A673 (cell line): ENCODE measurements around the gene CD300LF. TPM values are rescaled to one million over a fixed set of nuclear protein-coding genes. Genes with fewer than 3 reads are reported as not detected.

Experiments
- BruUV-seq: library from RNA; stranded (reverse); fragments of 400-500 nt; replicated peaks from 2 replicates; lab custom pipeline; 2021; lab: Mats Ljungman, UMichigan
- CTCF ChIA-PET: fragments of 300-600 bp; sonication (Branson Sonifier 250); formaldehyde crosslinking; loops from one replicate; lab custom pipeline; 2022; ENCODE audit warnings: antibody characterized with exemption; lab: Charles Lee
- POLR2A ChIA-PET: fragments of 300-600 bp; sonication (Branson Sonifier 250); formaldehyde crosslinking; loops from one replicate; lab custom pipeline; 2022; ENCODE audit warnings: antibody characterized with exemption; ENCODE audit not compliant: low non-redundant PET; lab: Charles Lee
- DNase-seq: peaks from one replicate; pipeline ENCODE4 v3.0.0-alpha.2; 2015; ENCODE audit warnings: low spot score
- H3K27ac ChIP-seq: fragments of 200-600 bp; sonication (generic); 2 replicates; pipeline ENCODE4 v1.5.1; 2016; ENCODE audit warnings: mixed run types, low read depth, mild to moderate bottlenecking, mixed read lengths, antibody characterized with exemption, low read length; ENCODE audit not compliant: poor library complexity, severe bottlenecking
- H3K27me3 ChIP-seq: fragments of 200-600 bp; sonication (generic); replicated peaks from 2 replicates; pipeline ENCODE4 v1.6.1; 2017; ENCODE audit warnings: mixed run types, low read depth, mild to moderate bottlenecking, mixed read lengths, antibody characterized with exemption, low read length; ENCODE audit not compliant: insufficient read depth, poor library complexity
- H3K36me3 ChIP-seq: fragments of 200-600 bp; sonication (generic); 2 replicates; pipeline ENCODE4 v1.6.1; 2016; ENCODE audit warnings: mixed run types, mild to moderate bottlenecking, mixed read lengths, antibody characterized with exemption, low read length; ENCODE audit not compliant: insufficient read depth, poor library complexity, severe bottlenecking
- H3K4me1 ChIP-seq: fragments of 200-600 bp; sonication (generic); 2 replicates; pipeline ENCODE4 v1.6.1; 2017; ENCODE audit warnings: mixed run types, mild to moderate bottlenecking, mixed read lengths, antibody characterized with exemption, low read length; ENCODE audit not compliant: insufficient read depth, poor library complexity, severe bottlenecking
- H3K4me3 ChIP-seq: fragments of 200-600 bp; sonication (generic); 2 replicates; pipeline ENCODE4 v1.5.1; 2016; ENCODE audit warnings: low read depth, mixed run types, mild to moderate bottlenecking, mixed read lengths, low read length; ENCODE audit not compliant: poor library complexity, severe bottlenecking
- H3K9me3 ChIP-seq: fragments of 200-600 bp; sonication (generic); 2 replicates; pipeline ENCODE4 v1.6.1; 2016; ENCODE audit warnings: mixed run types, low read depth, mild to moderate bottlenecking, mixed read lengths, antibody characterized with exemption, low read length; ENCODE audit not compliant: poor library complexity, severe bottlenecking
- CTCF ChIP-seq: fragments of 300-800, 200-600 bp; sonication (generic); conservative IDR thresholded peaks from 2 replicates; pipeline ENCODE4 v1.5.1; 2017; ENCODE audit warnings: low read depth, mild to moderate bottlenecking, antibody characterized with exemption, low read length, moderate library complexity, mixed read lengths
- EZH2 ChIP-seq: fragments of 200-600 bp; sonication (generic); IDR thresholded peaks from 2 replicates; pipeline ENCODE4 v1.6.1; 2017; ENCODE audit warnings: borderline replicate concordance, low read depth, mild to moderate bottlenecking, mixed read lengths, antibody characterized with exemption, low read length; ENCODE audit not compliant: poor library complexity, severe bottlenecking
- intact Hi-C: fragments of 100-400 bp; cut with micrococcal nuclease; formaldehyde crosslinking; loops from one replicate; pipeline ENCODE4 v1.10.0; 2022; ENCODE audit not compliant: unreplicated experiment
- total RNA-seq: library from RNA; stranded (reverse); gene quantifications from 2 replicates; pipeline ENCODE4 v1.2.3, GENCODE V29; 2021

The CD300LF gene
- total RNA-seq, 1 experiment from 2014 or later, result not detected

GRCh38 chr17:74663561-74663960 lies 49.2 kb downstream of the CD300LF start:
- no peak overlapping the region for H3K4me3 ChIP-seq
- no peaks in the 10 kb centered on the region for H3K36me3 ChIP-seq
- BruUV-seq, result no TSS peak
- no peaks in the 10 kb centered on the region for H3K4me1 ChIP-seq
- H3K27ac ChIP-seq, result no peak overlapping the region
- TF ChIP-seq CTCF, result no peak
- TF ChIP-seq EZH2, result no peak
- H3K27me3 ChIP-seq, result peaks cover 78% of the 10 kb centered on the region
- ChIA-PET CTCF (no interaction called here), POLR2A (no interaction called here)
- no peak for DNase-seq
- intact Hi-C loops, result no loop called here
- no peaks in the 10 kb centered on the region for H3K9me3 ChIP-seq

- BruUV-seq, result no TSS peak
Observed at GRCh38 chr17:74659889-74660288, 52.8 kb downstream of the CD300LF start.

GRCh38 chr17:74658620-74659019 lies 54.1 kb downstream of the CD300LF start:
- intact Hi-C loops, result loop anchor here (5.0 kb wide), 1 partner anchor 299 kb away; no protein-coding TSS in a partner anchor
- no TSS peak for BruUV-seq
- peak; percentile 10 for DNase-seq
- H3K4me1 ChIP-seq, result no peaks in the 10 kb centered on the region
- peaks cover 52% of the 10 kb centered on the region for H3K27me3 ChIP-seq
- no peaks in the 10 kb centered on the region for H3K9me3 ChIP-seq
- TF ChIP-seq CTCF, result no peak
- H3K36me3 ChIP-seq, result no peaks in the 10 kb centered on the region
- ChIA-PET CTCF (interaction anchor here (1.5 to 2.8 kb wide), 2 partner anchors 79 to 207 kb away, joined by 4 to 19 read pairs; partner anchors contain the start of gene RAB37), POLR2A (no interaction called here)
- H3K4me3 ChIP-seq, result no peak overlapping the region
- no peak overlapping the region for H3K27ac ChIP-seq

More at GRCh38 chr17:74659889-74660288, 52.8 kb downstream of the CD300LF start:
- TF ChIP-seq EZH2 (no peak), CTCF (no peak)
- Histone ChIP-seq H3K36me3 (no peaks in the 10 kb centered on the region), H3K27me3 (peaks cover 59% of the 10 kb centered on the region), H3K27ac (no peak overlapping the region), H3K4me1 (no peaks in the 10 kb centered on the region), H3K9me3 (no peaks in the 10 kb centered on the region), H3K4me3 (no peak overlapping the region)
- CTCF ChIA-PET, result interaction anchor here (0.6 to 0.9 kb wide), 2 partner anchors 42 to 221 kb away, joined by 7 to 8 read pairs; no protein-coding TSS in a partner anchor
- intact Hi-C loops, result loop anchor here (5.0 kb wide), 1 partner anchor 297 kb away; no protein-coding TSS in a partner anchor
- POLR2A ChIA-PET, result no interaction called here
- no peak for DNase-seq
